ENCODE results near the gene ZNF3.

- TF ChIP-seq CTCF (IDR thresholded peaks at IDR 0.05) (peak in 1 of 7 experiments; percentile 10), POLR2AphosphoS5 (IDR thresholded peaks at IDR 0.05) (no peak), POLR2A (IDR thresholded peaks at IDR 0.05) (no peak)
These were observed 44.9 kb upstream of the ZNF3 start for GRCh38 chr7:100126239-100126930.
